GM12864 (cell line): Measurements from ENCODE around the gene BCL11A.

Experiments
- DNase-seq: peaks from one replicate; pipeline ENCODE4 v3.0.0-alpha.2; 2011; ENCODE audit warnings: low read depth
- H3K4me3 ChIP-seq: 2 replicates; pipeline ENCODE4 v1.5.1; 2011; ENCODE audit warnings: mild to moderate bottlenecking, low read depth, low read length, control low read depth
- TF ChIP-seq, protein P1 (sequence below): IDR thresholded peaks from 2 replicates; pipeline ENCODE4 v1.5.1; 2011; ENCODE audit warnings: low read depth, mild to moderate bottlenecking, moderate library complexity, low read length, control low read depth, inconsistent platforms; ENCODE audit errors: missing control alignments

Gene BCL11A

DNA sequence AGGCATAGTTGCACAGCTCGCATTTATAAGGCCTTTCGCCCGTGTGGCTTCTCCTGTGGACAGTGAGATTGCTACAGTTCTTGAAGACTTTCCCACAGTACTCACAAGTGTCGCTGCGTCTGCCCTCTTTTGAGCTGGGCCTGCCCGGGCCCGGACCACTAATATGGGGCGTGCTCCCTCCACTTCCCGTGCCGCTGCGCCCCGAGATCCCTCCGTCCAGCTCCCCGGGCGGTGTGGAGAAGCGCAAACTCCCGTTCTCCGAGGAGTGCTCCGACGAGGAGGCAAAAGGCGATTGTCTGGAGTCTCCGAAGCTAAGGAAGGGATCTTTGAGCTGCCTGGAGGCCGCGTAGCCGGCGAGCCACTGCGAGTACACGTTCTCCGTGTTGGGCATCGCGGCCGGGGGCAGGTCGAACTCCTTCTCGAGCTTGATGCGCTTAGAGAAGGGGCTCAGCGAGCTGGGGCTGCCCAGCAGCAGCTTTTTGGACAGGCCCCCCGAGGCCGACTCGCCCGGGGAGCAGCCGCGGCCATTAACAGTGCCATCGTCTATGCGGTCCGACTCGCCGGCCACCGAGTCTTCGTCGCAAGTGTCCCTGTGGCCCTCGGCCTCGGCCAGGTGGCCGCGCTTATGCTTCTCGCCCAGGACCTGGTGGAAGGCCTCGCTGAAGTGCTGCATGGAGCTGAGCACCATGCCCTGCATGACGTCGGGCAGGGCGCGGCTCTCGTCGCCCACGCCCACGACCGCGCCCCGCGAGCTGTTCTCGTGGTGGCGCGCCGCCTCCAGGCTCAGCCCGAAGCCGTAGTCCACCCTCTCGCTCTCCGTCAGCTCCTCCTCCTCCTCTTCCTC lies 92.7 kb downstream of the BCL11A start:
- DNase-seq: no peak
- TF ChIP-seq, protein P1, sequence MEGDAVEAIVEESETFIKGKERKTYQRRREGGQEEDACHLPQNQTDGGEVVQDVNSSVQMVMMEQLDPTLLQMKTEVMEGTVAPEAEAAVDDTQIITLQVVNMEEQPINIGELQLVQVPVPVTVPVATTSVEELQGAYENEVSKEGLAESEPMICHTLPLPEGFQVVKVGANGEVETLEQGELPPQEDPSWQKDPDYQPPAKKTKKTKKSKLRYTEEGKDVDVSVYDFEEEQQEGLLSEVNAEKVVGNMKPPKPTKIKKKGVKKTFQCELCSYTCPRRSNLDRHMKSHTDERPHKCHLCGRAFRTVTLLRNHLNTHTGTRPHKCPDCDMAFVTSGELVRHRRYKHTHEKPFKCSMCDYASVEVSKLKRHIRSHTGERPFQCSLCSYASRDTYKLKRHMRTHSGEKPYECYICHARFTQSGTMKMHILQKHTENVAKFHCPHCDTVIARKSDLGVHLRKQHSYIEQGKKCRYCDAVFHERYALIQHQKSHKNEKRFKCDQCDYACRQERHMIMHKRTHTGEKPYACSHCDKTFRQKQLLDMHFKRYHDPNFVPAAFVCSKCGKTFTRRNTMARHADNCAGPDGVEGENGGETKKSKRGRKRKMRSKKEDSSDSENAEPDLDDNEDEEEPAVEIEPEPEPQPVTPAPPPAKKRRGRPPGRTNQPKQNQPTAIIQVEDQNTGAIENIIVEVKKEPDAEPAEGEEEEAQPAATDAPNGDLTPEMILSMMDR: no peak
- H3K4me3 ChIP-seq: no peak overlapping the region

- no peak for DNase-seq
- TF ChIP-seq, protein P1: no peak
- no peak overlapping the region for H3K4me3 ChIP-seq
Measured at GRCh38 chr2:60459851-60460250, 93.6 kb downstream of the BCL11A start.

DNA sequence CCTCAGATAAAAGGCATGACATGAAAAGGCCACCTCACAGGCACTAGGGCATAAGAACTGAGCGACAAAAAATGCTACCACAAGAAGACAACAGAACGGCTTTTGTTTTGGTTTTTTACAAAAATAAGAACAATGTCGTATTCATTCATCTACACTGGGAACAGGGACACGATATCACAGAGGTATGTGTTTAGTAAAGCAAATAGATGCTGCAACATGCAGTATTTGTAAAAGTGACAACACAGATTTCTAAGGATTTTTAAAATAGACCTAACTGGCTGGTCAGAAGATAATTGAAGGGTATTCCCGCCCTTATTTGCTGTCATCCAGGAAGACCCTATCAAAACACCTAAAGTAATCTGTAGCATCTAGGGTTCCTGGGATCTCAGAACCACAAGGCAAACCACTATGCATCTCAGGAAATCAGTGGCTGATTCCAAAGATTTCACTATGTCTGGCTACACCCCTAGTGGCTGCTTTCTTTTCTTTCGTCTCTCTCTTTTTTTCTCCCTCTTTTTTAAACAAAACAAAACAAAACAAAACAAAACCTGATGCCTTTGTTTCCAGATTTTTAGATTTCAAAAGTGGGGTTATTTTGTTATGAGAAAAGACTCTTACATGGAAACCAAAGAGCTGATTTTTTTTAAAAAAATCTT lies 97.2 kb downstream of the BCL11A start:
- TF ChIP-seq, protein P1: peak; percentile 12
- no peak for DNase-seq
- H3K4me3 ChIP-seq: no peak overlapping the region

- DNase-seq: no peak
- TF ChIP-seq, protein P1: no peak
- H3K4me3 ChIP-seq: no peak overlapping the region
Measured at GRCh38 chr2:60453872-60454271, 99.6 kb downstream of the BCL11A start.

GRCh38 chr2:60453301-60453700 lies 100.2 kb downstream of the BCL11A start:
- DNase-seq: no peak
- no peak overlapping the region for H3K4me3 ChIP-seq
- TF ChIP-seq, protein P1: no peak

GRCh38 chr2:60450488-60450887 lies 103.0 kb downstream of the BCL11A start:
- TF ChIP-seq, protein P1: no peak
- no peak overlapping the region for H3K4me3 ChIP-seq
- no peak for DNase-seq
